ENCODE measurements around the gene CCDC112.
"Not testable (repeated sequence)": the region's sequence is repeated elsewhere in the genome, so short reads cannot be mapped to it uniquely, and the experiment has no call there.

CCDC112 gene

DNA sequence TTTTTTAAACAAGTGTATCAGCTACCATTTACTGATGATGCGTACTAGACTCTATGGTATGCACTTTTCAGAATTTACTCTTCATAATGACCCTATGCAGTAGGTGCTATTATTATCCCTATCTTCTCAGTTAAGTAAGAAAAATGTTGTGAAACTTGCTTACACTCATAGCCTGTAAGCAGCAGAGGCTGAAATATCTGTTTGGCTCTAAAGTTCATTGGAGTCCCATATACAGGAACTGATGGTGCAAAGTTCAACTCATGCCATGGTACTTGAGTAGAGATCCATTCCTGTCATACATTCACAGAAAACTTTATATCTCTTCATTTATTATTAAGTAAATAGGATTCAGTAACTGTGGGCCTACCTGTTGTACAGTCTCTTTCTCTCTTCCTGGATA lies 41.4 kb upstream of the CCDC112 start:
- TF ChIP-seq TARDBP (IDR thresholded peaks at IDR 0.05) (no peak), FOXA1 (IDR thresholded peaks at IDR 0.05) (no peak), SP1 (IDR thresholded peaks at IDR 0.05) (no peak), L3MBTL2 (conservative IDR thresholded peaks at IDR 0.05) (no peak), HDGF (IDR thresholded peaks at IDR 0.05; ENCODE audit: borderline replicate concordance) (no peak), FOXM1 (IDR thresholded peaks at IDR 0.05; ENCODE audit: borderline replicate concordance) (no peak), BHLHE40 (IDR thresholded peaks at IDR 0.05; ENCODE audit: borderline replicate concordance) (no peak), CTBP1 (IDR thresholded peaks at IDR 0.05; ENCODE audit: borderline replicate concordance) (no peak), ELF4 (IDR thresholded peaks at IDR 0.05) (no peak), NFRKB (IDR thresholded peaks at IDR 0.05) (no peak), FOXK2 (IDR thresholded peaks at IDR 0.05) (no peak), SUZ12 (IDR thresholded peaks at IDR 0.05) (no peak), ARNT (IDR thresholded peaks at IDR 0.05) (no peak), LEF1 (IDR thresholded peaks at IDR 0.05; ENCODE audit: borderline replicate concordance) (no peak)
- TF ChIP-seq, protein P1, sequence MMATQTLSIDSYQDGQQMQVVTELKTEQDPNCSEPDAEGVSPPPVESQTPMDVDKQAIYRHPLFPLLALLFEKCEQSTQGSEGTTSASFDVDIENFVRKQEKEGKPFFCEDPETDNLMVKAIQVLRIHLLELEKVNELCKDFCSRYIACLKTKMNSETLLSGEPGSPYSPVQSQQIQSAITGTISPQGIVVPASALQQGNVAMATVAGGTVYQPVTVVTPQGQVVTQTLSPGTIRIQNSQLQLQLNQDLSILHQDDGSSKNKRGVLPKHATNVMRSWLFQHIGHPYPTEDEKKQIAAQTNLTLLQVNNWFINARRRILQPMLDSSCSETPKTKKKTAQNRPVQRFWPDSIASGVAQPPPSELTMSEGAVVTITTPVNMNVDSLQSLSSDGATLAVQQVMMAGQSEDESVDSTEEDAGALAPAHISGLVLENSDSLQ (IDR thresholded peaks at IDR 0.05), result no peak
- POLR2A ChIA-PET, result no interaction called here
- no peak for DNase-seq (ENCODE audit: extremely low spot score)
- CTCF ChIA-PET, result no interaction called here

DNA sequence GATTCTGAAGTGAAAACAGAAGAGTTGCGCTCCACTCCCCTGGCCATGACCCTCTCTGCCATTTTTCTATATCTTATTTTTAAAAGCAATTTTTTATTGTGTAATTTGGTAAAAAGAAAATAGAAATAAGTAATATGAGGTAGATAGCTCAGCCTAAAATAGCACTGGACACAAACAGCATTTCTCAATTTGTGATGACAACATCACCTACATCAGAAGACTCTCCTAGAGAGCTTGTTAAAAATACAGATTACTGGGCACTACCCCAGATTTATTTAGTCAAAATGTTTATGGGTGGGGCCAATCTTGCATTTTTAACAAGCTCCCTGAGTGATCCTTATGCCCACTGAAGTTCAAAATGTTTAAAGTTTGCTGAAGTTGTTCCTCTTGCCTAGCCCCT lies 40.5 kb upstream of the CCDC112 start:
- POLR2A ChIA-PET, result no interaction called here
- CTCF ChIA-PET, result no interaction called here
- TF ChIP-seq FOXM1 (IDR thresholded peaks at IDR 0.05; ENCODE audit: borderline replicate concordance) (no peak), NFRKB (IDR thresholded peaks at IDR 0.05) (no peak), ZNF384 (IDR thresholded peaks at IDR 0.05) (no peak), L3MBTL2 (conservative IDR thresholded peaks at IDR 0.05) (no peak), FOXA1 (IDR thresholded peaks at IDR 0.05) (no peak), FOXK2 (IDR thresholded peaks at IDR 0.05) (no peak), BHLHE40 (IDR thresholded peaks at IDR 0.05; ENCODE audit: borderline replicate concordance) (no peak), ELF4 (IDR thresholded peaks at IDR 0.05) (no peak), SP1 (IDR thresholded peaks at IDR 0.05) (no peak)
- TF ChIP-seq, protein P1 (IDR thresholded peaks at IDR 0.05), result no peak

DNA sequence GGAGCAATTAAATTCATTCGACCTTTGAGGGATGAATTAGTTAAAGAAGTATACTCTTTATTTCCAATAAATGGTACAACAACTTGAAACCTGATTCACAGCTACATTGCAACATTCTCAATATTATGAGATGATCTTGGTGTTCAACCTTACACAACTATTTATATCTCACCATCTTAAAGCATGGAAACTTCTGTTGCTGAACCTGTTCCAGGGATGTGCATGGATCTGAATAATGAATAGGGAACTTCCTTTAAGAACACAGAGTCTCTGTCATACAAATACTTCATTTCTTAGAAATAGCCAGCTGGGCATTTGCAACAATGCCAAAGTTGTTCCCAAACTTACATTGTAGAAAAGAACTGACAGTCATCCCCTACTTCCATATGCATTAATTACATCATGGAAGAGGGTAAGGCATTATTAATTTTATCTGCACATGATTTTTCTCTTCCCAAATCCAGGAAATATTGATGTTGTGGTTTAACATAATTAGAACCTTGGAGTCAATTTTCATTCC lies 39.8 kb upstream of the CCDC112 start:
- no peak for DNase-seq (ENCODE audit: extremely low spot score)
- ChIA-PET CTCF (no interaction called here), POLR2A (no interaction called here)
- no peak for TF ChIP-seq FOXK2 (IDR thresholded peaks at IDR 0.05)

More for the DNA sequence above, 40.5 kb upstream of the CCDC112 start:
- DNase-seq (ENCODE audit: extremely low spot score), result no peak

DNA sequence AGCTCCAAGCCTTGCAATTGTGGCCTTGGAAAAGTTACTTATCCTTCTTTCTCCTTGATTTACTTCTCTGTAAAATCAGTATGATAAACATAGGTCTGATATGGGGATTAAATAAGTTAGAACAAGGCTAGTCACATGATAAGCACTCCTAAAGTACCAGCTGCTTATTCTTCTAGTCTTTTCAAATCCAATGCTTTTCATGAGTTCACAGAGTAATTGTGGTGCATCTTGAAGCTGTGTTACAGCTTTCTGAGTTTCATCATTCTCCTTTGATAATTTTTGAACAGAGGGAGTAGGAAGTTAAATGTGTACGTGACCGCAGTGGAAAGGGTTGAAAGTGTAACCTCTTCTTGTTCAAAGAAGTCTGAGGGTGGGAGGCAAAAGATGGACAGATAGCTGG lies 38.8 kb upstream of the CCDC112 start:
- no peak for TF ChIP-seq L3MBTL2 (conservative IDR thresholded peaks at IDR 0.05)
- TF ChIP-seq HDGF (IDR thresholded peaks at IDR 0.05; ENCODE audit: borderline replicate concordance), result no peak
- TF ChIP-seq ARNT (IDR thresholded peaks at IDR 0.05), result no peak
- TF ChIP-seq BHLHE40 (IDR thresholded peaks at IDR 0.05; ENCODE audit: borderline replicate concordance), result no peak
- ChIA-PET POLR2A (no interaction called here), CTCF (no interaction called here)
- no peak for DNase-seq (ENCODE audit: extremely low spot score)

DNA sequence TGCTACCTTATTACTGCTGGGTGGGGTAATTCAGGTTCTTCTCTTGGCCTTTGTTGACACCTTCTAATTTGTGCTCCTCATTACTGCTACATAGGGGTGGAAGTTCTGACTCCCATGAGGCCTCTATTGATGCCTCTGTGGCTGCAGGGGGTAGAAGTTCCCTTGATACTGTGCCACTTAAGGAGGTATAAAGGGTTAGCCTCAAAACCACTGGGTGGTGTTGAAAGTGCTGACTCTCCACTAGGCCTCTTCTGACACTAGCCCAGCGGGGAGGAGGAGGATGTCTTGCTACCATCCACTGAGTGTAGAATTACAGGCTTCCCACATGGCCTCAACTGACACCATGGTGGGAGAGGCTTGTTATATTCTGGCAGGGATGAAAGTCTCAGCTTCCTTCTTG lies 36.7 kb upstream of the CCDC112 start:
- POLR2A ChIA-PET, result no interaction called here
- TF ChIP-seq L3MBTL2 (conservative IDR thresholded peaks at IDR 0.05) (0 out of 2 replicates have a peak, but pooled peaks have one; percentile 8), TARDBP (IDR thresholded peaks at IDR 0.05) (no peak), CTBP1 (IDR thresholded peaks at IDR 0.05; ENCODE audit: borderline replicate concordance) (no peak)
- DNase-seq (ENCODE audit: extremely low spot score), result no peak
- CTCF ChIA-PET, result no interaction called here

DNA sequence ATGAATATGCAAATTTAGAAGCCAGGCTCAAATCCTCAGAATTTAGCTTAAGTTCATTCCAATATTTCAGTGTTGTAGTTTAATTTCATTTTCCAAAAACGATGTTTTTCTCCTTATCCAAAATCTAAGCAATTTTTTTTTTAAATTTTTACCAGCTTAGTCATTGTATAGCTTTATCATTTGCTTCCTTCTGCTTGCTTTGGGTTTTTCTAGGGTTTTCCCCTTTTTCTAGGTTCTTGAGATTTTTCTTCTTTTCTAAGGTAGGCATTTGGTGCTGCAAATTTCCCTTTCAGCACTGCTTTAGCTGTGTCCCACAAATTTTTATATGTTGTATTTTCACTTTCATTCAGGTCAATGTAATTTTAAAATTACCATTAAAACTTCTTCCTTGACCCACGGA lies 34.4 kb upstream of the CCDC112 start:
- no peak for DNase-seq (ENCODE audit: extremely low spot score)
- TF ChIP-seq L3MBTL2 (conservative IDR thresholded peaks at IDR 0.05) (no peak), CTBP1 (IDR thresholded peaks at IDR 0.05; ENCODE audit: borderline replicate concordance) (no peak), BHLHE40 (IDR thresholded peaks at IDR 0.05; ENCODE audit: borderline replicate concordance) (no peak), TARDBP (IDR thresholded peaks at IDR 0.05) (no peak), FOXM1 (IDR thresholded peaks at IDR 0.05; ENCODE audit: borderline replicate concordance) (no peak), ELF4 (IDR thresholded peaks at IDR 0.05) (no peak), LEF1 (IDR thresholded peaks at IDR 0.05; ENCODE audit: borderline replicate concordance) (no peak), SP1 (IDR thresholded peaks at IDR 0.05) (no peak), FOXK2 (IDR thresholded peaks at IDR 0.05) (no peak), FOXA1 (IDR thresholded peaks at IDR 0.05) (no peak), SUZ12 (IDR thresholded peaks at IDR 0.05) (no peak), ARNT (IDR thresholded peaks at IDR 0.05) (no peak), HDGF (IDR thresholded peaks at IDR 0.05; ENCODE audit: borderline replicate concordance) (no peak), NFRKB (IDR thresholded peaks at IDR 0.05) (no peak), ZNF384 (IDR thresholded peaks at IDR 0.05) (no peak)
- TF ChIP-seq, protein P1 (IDR thresholded peaks at IDR 0.05), result no peak
- POLR2A ChIA-PET, result no interaction called here
- CTCF ChIA-PET, result no interaction called here

DNA sequence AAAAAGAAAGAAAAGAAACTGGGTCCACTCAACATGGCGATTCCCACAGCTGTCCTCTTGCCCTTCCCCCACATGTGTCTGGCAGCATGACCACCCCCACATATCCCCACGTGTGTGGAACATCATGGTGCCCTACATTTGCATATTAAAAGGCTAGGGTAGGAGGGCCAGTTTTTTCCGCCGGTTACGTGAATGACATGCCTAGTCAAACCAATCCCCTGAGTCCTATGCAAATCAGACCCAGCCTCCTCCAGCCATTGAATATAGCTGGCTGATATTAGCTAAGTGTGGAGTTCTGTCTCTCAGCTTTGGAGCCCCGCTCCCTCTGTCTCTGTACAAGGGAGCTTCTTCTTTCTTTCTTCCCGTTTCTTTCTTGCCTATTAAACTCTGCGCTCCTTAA lies 33.0 kb upstream of the CCDC112 start:
- ChIA-PET POLR2A (no interaction called here), CTCF (no interaction called here)
- no peak for TF ChIP-seq CTBP1 (IDR thresholded peaks at IDR 0.05; ENCODE audit: borderline replicate concordance)
- TF ChIP-seq, protein P1 (IDR thresholded peaks at IDR 0.05), result no peak
- no peak for TF ChIP-seq FOXM1 (IDR thresholded peaks at IDR 0.05; ENCODE audit: borderline replicate concordance)
- no peak for TF ChIP-seq HDGF (IDR thresholded peaks at IDR 0.05; ENCODE audit: borderline replicate concordance)
- TF ChIP-seq TARDBP (IDR thresholded peaks at IDR 0.05), result no peak
- no peak for TF ChIP-seq BHLHE40 (IDR thresholded peaks at IDR 0.05; ENCODE audit: borderline replicate concordance)
- no peak for TF ChIP-seq SP1 (IDR thresholded peaks at IDR 0.05)
- no peak for DNase-seq (ENCODE audit: extremely low spot score)

DNA sequence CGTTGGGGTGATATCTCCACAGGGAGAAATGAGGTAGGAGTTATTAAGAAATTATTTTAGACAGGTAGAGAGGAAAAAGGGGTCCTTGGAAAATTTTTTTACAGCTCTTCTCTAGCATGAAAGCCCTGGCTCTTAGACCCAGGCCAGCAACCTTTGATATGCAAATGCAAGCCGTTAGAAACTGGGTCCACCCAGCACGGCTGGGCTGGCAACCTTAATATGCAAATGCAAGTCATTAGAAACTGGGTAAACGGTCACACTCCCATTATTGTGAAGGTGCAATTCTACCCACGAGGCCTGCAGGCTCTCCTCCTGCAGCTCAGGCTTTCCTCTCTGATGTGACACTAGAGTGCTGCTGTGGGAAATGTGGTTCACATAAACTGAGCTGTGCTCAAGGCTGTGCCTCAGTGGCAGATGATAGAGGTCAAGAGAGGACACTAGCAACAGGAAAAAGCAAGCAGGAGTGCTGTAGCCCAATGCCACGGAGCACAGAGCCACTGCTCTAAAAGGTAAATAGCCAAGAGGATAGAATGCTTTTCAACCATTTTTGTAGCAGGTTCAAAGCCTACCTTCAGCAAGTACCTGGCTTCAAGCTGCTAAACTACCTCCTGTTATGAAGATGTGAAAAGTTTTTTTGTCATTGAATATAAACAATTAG lies 32.3 kb upstream of the CCDC112 start:
- POLR2A ChIA-PET; DNase-seq (ENCODE audit: extremely low spot score): not testable (repeated sequence)

More for the DNA sequence above, 32.3 kb upstream of the CCDC112 start:
- CTCF ChIA-PET, result not testable (repeated sequence)

Data from HEK293T (cell line).